Measurements from ENCODE around the gene WDR7. TPM values are rescaled to one million over a fixed set of nuclear protein-coding genes. Genes with fewer than 3 reads are reported as not detected.

WDR7 gene
- polyA plus RNA-seq, 2 of the 4 experiments (the other 2 are of a cell fraction) = 4.2 to 7.0 TPM

GRCh38 chr18:56825878-56826277 is 174.7 kb downstream of the WDR7 start:
- no peak for DNase-seq (ENCODE audit: low read depth in 1 of 2, low spot score in 1 of 2)
- ATAC-seq = no peak
- Histone ChIP-seq H3K4me1 (no peaks in the 10 kb centered on the region), H3K4me3 (no peak overlapping the region), H3K9me3 (no peaks in the 10 kb centered on the region), H3K27ac (no peak overlapping the region), H3K4me2 (no peak overlapping the region)
- ChIA-PET CTCF (no interaction called here), POLR2A (no interaction called here)
- no peak for TF ChIP-seq ESRRA (IDR thresholded peaks at IDR 0.05; ENCODE audit: borderline replicate concordance, low read length)
- no peak for TF ChIP-seq HOXB5 (CRISPR knock-in tag; IDR thresholded peaks at IDR 0.05)
- no peak for TF ChIP-seq ELK1 (IDR thresholded peaks at IDR 0.05; ENCODE audit: low read depth, low read length)
- no peak for TF ChIP-seq SMC3 (IDR thresholded peaks at IDR 0.05)
- no peak for TF ChIP-seq CHD4 (IDR thresholded peaks at IDR 0.05; ENCODE audit: borderline replicate concordance)
- no peak for TF ChIP-seq JUNB (IDR thresholded peaks at IDR 0.05)
- TF ChIP-seq BHLHE40 (IDR thresholded peaks at IDR 0.05; ENCODE audit: low read depth, low read length) = no peak
- TF ChIP-seq ZNF302 (CRISPR knock-in tag; IDR thresholded peaks at IDR 0.05) = no peak
- no peak for TF ChIP-seq PHF8 (IDR thresholded peaks at IDR 0.05; ENCODE audit: borderline replicate concordance, low read depth)
- TF ChIP-seq ZFP36 (IDR thresholded peaks at IDR 0.05; ENCODE audit: borderline replicate concordance, partially characterized antibody) = no peak
- no peak for TF ChIP-seq FOSL2 (IDR thresholded peaks at IDR 0.05)
- TF ChIP-seq FOSL2 (CRISPR knock-in tag; IDR thresholded peaks at IDR 0.05) = no peak
- TF ChIP-seq TP53 (CRISPR knock-in tag; IDR thresholded peaks at IDR 0.05) = no peak
- no peak for TF ChIP-seq EP300 (IDR thresholded peaks at IDR 0.05)
- no peak for TF ChIP-seq RNF2 (IDR thresholded peaks at IDR 0.05; ENCODE audit: borderline replicate concordance, low read depth)
- WGBS (ENCODE audit: missing lambda C conversion rate) = 65% methylated on average over 2 of the region's 2 CpGs
- no peak for FAIRE-seq

- H3K4me2 ChIP-seq = no peak overlapping the region
- FAIRE-seq = no peak
- POLR2A ChIA-PET = no interaction called here
- ATAC-seq = no peak
- H3K27ac ChIP-seq = no peak overlapping the region
- no peak for DNase-seq (ENCODE audit: low read depth in 1 of 2, low spot score in 1 of 2)
- CTCF ChIA-PET = interaction anchor here (2.1 kb wide), 1 partner anchor 37 kb away, joined by 5 read pairs; no protein-coding TSS in a partner anchor
- no peak overlapping the region for H3K4me3 ChIP-seq
- H3K9me3 ChIP-seq = no peaks in the 10 kb centered on the region
- H3K4me1 ChIP-seq = no peaks in the 10 kb centered on the region
- no peak for TF ChIP-seq HOXB5 (CRISPR knock-in tag; IDR thresholded peaks at IDR 0.05)
- no peak for TF ChIP-seq POLR2A (IDR thresholded peaks at IDR 0.05; ENCODE audit: low read length)
- no peak for TF ChIP-seq MAX (IDR thresholded peaks at IDR 0.05)
- TF ChIP-seq SMC3 (IDR thresholded peaks at IDR 0.05) = no peak
- TF ChIP-seq NR3C1 (IDR thresholded peaks at IDR 0.05) = no peak
- no peak for TF ChIP-seq ZFP36 (IDR thresholded peaks at IDR 0.05; ENCODE audit: borderline replicate concordance, partially characterized antibody)
- no peak for TF ChIP-seq EHMT2 (IDR thresholded peaks at IDR 0.05; ENCODE audit: low read depth)
- TF ChIP-seq RNF2 (IDR thresholded peaks at IDR 0.05; ENCODE audit: borderline replicate concordance, low read depth) = no peak
- TF ChIP-seq E2F6 (IDR thresholded peaks at IDR 0.05; ENCODE audit: borderline replicate concordance, low read depth) = no peak
- TF ChIP-seq CHD2 (IDR thresholded peaks at IDR 0.05; ENCODE audit: low read length, partially characterized antibody) = no peak
- no peak for TF ChIP-seq MYC (IDR thresholded peaks at IDR 0.05; ENCODE audit: borderline replicate concordance, low read length)
- no peak for TF ChIP-seq ATOH8 (CRISPR knock-in tag; IDR thresholded peaks at IDR 0.05; ENCODE audit: low read depth)
- no peak for TF ChIP-seq KDM1A (IDR thresholded peaks at IDR 0.05; ENCODE audit: low read depth)
- TF ChIP-seq ZSCAN20 (CRISPR knock-in tag; IDR thresholded peaks at IDR 0.05) = no peak
- TF ChIP-seq BHLHE40 (IDR thresholded peaks at IDR 0.05; ENCODE audit: low read depth, low read length) = no peak
- TF ChIP-seq TFCP2L1 (CRISPR knock-in tag; IDR thresholded peaks at IDR 0.05) = no peak
- TF ChIP-seq KDM5A (IDR thresholded peaks at IDR 0.05) = no peak
- no peak for TF ChIP-seq GATA3 (IDR thresholded peaks at IDR 0.05; ENCODE audit: borderline replicate concordance)
- WGBS (ENCODE audit: missing lambda C conversion rate) = 97% methylated on average over 7 of the region's 9 CpGs
These were observed 180.8 kb downstream of the WDR7 start for GRCh38 chr18:56831988-56832387.

All from A549 (cell line).